Stimulated activated CD4-positive, alpha-beta T cell treated with anti-CD3 and anti-CD28 coated beads, Interleukin-12 subunit alpha, Interleukin-12 subunit beta, amount 100 ng/mL, for 48 hours (primary cell): ENCODE data around the gene KMT2B.
A peak's percentile ranks its signal among the peaks of the same experiment; 100 is the strongest.
"Not testable (repeated sequence)": the region's sequence is repeated elsewhere in the genome, so short reads cannot be mapped to it uniquely, and the experiment has no call there.

Source experiments
- DNase-seq, 3 donors: peaks; one replicate each; pipeline ENCODE4 v3.0.0-alpha.2; 2020; ENCODE audit warnings: low read depth in 2 of 3, low spot score in 1 of 3

The KMT2B gene

DNA sequence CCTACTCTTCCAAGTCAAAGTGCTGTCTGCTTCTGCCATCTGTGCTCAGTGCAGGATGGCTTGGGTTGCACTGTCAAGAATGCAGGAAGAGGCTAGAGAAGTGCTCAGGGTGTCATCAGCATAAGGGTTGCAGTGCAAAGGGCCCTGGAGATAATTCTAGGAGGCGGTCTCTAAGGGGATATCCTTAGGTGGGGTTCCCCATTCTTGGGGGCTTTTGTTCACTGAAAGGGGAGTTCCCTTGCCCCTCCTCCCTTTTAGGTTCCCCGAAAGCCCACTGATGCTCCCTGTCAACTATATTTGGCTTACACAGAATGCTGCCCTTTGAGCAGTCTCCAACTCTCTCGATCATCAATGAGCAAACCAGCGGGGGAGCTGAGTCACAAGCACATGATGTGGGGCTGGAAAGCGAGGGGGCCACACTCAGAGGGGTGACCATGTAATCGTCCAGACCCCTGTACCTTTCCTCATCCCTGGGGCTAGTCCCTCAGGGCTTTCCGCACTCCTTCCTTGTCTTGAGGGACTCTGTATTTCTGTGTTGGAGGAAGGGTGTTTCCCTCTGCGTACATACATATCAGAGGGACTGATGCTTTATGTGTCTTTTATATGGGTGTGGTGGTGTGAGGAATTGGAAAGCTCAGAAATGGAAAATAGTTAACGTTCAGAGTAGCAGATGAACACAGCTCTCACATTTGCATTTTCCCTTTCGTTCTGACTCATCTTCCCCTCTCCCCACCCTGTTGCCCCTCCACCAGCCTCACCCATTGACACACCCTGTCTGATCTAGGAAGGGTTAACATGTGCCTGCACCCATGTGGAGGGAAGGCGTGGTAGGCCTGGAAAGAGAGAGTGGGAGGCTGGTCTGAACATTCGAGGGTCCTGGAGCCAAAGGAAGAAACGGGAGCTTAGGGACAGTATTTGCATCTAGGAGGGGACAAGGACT lies 6.7 kb upstream of the KMT2B start:
- peak; percentile 54 to 72 (median 64) for DNase-seq

GRCh38 chr19:35712567-35713505 lies 5.0 kb upstream of the KMT2B start:
- peak; percentile 76 to 83 (median 77) for DNase-seq

DNA sequence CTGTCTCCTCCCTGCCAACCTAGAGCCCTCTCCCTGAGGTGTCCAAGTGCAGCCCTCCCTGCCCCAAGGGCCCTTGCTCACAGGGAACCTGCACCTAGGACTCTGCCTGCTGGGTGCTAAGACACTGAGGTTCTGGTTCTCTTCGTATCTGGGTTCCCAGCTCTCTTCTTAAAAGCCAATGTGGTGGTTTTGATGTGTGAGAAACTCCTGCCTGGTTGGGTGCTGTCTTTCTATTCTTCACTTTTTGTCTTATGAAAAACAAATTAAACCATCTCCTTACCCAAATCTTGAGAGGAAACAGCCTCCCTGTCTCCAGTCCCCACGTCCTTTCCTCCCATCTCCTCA lies 4.3 kb upstream of the KMT2B start:
- no peak for DNase-seq

DNA sequence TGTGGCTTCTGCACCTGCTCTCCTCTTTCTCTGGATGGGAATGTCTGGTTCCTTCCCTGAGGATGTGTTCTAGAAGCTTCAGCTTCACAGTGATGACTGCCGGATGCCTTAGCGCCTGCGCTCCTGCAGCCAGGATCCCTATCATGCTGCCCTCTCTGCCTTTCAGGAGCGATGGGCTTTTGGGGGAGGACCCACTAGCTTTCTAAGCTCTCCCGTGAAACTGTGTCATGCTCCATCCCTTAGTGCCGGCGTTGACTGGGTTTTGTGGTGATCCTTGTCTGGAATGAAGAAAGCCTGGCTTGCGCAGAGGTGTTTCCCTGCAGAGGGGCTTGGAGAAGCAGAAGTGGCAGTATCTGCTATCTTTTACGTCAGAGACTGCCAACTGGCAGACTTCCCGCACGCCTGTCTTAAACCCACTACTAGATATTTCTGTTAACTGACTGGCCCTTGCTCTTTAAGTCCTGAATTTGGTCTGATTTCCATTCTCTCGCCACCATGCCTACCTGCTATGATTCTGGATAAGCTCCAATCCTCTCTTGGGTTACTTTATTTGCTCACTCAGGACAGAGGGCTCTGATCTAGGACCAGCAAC lies 3.8 kb upstream of the KMT2B start:
- DNase-seq = no peak

- no peak for DNase-seq
These were observed 3.0 kb upstream of the KMT2B start for GRCh38 chr19:35714601-35715354.

GRCh38 chr19:35715355-35715809 lies 2.4 kb upstream of the KMT2B start:
- no peak for DNase-seq

DNA sequence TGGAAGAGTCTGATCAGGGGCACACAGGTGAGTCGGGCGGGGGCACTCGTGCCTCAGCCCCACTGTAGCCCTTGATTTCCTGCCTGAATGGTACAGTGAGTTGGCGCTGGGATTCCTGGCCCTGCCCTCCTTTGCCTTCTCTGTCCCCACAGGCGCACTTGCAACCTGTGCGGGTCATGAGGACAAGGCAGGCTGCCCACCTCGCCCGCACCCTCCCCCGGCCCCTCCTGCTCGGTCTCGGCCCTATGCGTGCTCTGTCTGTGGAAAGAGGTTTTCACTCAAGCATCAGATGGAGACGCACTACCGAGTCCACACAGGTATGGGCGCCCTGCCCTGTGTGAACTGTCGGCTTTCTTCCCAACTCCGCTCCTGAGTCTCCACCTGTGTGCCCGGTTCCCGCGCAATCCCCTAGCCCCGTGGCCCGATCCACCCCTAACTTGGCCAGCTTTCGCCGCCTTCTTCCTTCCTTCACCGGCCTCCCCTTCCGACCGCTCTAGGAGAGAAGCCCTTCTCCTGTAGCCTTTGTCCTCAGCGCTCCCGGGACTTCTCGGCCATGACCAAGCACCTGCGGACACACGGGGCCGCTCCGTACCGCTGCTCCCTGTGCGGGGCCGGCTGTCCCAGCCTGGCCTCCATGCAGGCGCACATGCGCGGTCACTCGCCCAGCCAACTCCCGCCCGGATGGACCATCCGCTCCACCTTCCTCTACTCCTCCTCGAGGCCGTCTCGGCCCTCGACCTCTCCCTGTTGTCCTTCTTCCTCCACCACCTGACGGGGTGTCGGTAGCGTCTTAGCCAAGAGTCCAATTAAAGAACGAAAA lies 1.6 kb upstream of the KMT2B start:
- no peak for DNase-seq

- peak; percentile 92 to 96 (median 94) for DNase-seq
These were observed 770 bp upstream of the KMT2B start for GRCh38 chr19:35716801-35717664.

DNA sequence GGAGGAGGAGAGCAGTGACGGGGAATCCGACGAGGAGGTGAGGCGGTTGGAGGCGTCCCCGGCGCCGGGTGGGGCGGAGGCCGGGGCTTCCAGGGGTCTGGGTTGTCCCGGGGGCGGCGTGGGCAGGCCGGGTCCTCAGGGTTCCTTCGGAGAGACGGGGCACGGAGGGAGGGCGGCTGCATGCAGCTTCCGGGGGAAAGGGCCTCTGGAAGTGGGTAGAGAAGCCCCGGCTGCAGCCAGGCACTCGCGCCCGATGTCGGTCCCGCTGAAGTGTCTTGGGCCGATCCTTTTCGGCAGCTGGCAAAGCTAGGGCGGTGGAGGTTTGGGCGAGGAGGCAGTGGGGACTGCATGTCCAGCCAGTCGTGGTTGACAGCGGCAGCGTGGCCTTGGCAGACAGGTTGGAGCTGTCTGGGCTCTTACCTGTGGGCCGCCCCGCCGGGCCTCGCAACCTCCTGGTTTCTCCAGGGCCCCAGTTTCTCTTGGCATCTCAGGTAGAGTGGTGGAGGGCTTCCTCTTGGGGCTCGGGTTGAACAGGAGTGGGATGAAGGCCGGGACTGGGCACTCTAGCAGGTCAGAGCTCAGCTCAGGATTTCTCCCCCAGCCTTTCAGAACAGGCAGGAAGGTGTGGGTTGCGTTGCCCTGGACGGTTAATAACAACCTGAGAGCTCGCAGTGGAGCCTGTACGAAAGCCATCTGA lies 690 bp downstream of the KMT2B start:
- DNase-seq = peak in 1 of 3 donors; percentile 58

DNA sequence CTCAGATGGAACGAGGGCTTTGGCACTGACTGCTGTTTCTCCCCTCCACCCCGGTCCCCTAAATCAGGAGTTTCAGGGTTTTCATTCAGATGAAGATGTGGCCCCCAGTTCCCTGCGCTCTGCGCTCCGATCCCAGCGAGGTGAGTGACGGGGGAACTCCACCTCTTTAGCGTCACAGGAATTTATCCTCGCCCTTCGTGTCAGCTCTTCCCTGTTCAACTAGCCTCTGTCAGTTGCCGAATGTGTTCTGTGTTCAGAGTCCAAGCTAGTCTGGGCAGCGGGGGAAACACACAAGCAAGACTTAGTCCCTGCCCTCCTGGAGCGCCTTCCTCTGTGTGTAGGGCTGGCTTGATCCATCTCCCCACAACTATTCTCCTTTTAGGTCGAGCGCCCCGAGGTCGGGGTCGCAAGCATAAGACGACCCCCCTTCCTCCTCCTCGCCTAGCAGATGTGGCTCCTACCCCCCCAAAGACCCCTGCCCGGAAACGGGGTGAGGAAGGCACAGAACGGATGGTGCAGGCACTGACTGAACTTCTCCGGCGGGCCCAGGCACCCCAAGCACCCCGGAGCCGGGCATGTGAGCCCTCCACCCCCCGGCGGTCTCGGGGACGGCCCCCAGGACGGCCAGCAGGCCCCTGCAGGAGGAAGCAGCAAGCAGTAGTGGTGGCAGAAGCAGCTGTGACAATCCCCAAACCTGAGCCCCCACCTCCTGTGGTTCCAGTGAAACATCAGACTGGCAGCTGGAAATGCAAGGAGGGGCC lies 1.8 kb downstream of the KMT2B start:
- no peak for DNase-seq

- no peak for DNase-seq
These were observed 2.3 kb downstream of the KMT2B start for GRCh38 chr19:35720163-35720524.

GRCh38 chr19:35720648-35721047 lies 2.8 kb downstream of the KMT2B start:
- no peak for DNase-seq

DNA sequence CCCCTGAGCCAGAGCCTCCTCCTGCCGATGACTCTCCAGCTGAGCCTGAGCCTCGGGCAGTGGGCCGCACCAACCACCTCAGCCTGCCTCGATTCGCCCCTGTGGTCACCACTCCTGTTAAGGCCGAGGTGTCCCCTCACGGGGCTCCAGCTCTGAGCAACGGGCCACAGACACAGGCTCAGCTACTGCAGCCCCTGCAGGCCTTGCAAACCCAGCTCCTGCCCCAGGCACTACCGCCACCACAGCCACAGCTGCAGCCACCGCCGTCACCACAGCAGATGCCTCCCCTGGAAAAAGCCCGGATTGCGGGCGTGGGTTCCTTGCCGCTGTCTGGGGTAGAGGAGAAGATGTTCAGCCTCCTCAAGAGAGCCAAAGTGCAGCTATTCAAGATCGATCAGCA lies 3.6 kb downstream of the KMT2B start:
- DNase-seq = no peak

DNA sequence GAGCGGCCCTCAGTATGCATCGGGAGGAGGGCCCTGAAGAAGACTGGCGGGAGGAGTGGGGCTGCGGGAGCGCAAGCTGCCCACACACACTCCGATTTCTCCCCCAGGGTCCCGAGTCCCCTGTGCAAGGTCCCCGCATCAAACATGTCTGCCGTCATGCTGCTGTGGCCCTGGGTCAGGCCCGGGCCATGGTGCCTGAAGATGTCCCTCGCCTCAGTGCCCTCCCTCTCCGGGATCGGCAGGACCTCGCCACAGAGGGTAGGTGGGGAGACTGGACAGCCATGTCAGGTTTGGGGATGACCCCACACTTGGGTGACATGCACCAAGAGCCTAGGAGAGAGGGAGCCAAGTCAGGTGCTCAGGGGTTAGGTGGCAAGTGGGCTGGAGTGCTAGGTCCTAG lies 4.7 kb downstream of the KMT2B start:
- no peak for DNase-seq

GRCh38 chr19:35722897-35723296 lies 5.1 kb downstream of the KMT2B start:
- DNase-seq = no peak

- DNase-seq = no peak
These were observed 5.9 kb downstream of the KMT2B start for GRCh38 chr19:35723671-35724070.

DNA sequence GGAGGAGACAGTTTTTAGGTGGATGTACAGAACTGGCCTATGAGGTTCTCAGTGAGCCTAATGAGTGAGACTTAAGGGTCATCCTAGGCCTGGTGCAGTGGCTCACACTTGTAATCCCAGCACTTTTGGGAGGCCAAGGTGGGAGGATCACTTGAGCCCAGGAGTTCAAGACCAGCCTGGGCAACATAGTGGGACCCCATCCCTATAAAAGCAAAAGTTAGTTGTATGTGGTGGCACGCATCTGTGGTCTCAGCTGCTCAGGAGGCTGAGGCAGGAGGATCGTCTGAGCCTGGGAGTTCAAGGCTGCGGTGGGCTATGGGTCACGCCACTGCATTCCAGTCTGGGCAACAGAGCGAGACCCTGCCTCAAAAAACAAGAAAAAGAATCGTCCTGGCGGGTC lies 6.3 kb downstream of the KMT2B start:
- DNase-seq = not testable (repeated sequence)

DNA sequence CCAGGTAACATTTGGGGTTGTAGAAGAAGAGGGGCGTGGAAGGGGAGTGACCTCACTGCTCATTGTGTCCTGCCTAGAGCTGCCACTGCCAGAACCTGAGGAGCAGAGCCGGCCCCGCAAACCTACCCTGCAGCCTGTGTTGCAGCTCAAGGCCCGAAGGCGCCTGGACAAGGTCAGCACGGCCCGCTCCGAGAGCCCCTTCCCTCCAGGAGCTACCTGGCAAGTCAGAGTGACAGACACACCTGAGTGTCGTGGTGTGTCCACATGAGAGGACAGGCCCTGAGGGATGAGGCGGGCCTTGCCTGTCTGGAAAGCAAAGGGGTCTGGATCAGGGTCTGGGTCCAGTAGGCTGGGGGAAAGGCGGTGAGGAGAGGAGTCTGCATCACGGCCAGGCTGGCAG lies 6.8 kb downstream of the KMT2B start:
- no peak for DNase-seq
